HG02759 (cell line): Measurements from ENCODE around the gene MS4A18.

ENCODE experiments used
- ATAC-seq: cut with Tn5 transposase; IDR thresholded peaks from one replicate; pipeline ENCODE4 v1.9.1; 2021; ENCODE audit warnings: mild to moderate bottlenecking, moderate library complexity; ENCODE audit not compliant: unreplicated experiment

The MS4A18 gene

GRCh38 chr11:60785136-60785535 is 60.6 kb downstream of the MS4A18 start, which contains the start of gene MS4A10:
Gene MS4A10 (plus strand): TSS chr11:60785333. CDS start chr11:60790336, 5,003 bp downstream.
- ATAC-seq, result no peak

- no peak for ATAC-seq
These were observed 61.4 kb downstream of the MS4A18 start for GRCh38 chr11:60785806-60786361.

- no peak for ATAC-seq
These were observed 62.5 kb downstream of the MS4A18 start for GRCh38 chr11:60786811-60787567.

GRCh38 chr11:60788401-60789125 is 64.0 kb downstream of the MS4A18 start:
- no peak for ATAC-seq

- ATAC-seq, result no peak
These were observed 66.2 kb downstream of the MS4A18 start for GRCh38 chr11:60790726-60791125.

- no peak for ATAC-seq
These were observed 66.8 kb downstream of the MS4A18 start for GRCh38 chr11:60791153-60791933.

GRCh38 chr11:60792521-60792920 is 68.0 kb downstream of the MS4A18 start:
- ATAC-seq, result no peak
